HL-60 (cell line): Measurements from ENCODE around the gene TC2N.

Experiments used
- DNase-seq, 2 experiments: peaks; one replicate each; pipeline ENCODE4 v3.0.0-alpha.2; 2010 to 2020; ENCODE audit warnings: low read depth in 1 of 2, low spot score in 1 of 2
- H3K27ac ChIP-seq: fragments of 250-450 bp; sonication (Bioruptor Pico); replicated peaks from 2 replicates; pipeline ENCODE4 v1.5.1; 2020; ENCODE audit warnings: mild to moderate bottlenecking, moderate library complexity
- H3K27me3 ChIP-seq: fragments of 250-450 bp; sonication (Bioruptor Pico); 2 replicates; pipeline ENCODE4 v1.5.1; 2021; ENCODE audit warnings: mild to moderate bottlenecking, moderate library complexity; ENCODE audit not compliant: insufficient read depth, poor library complexity, severe bottlenecking
- H3K4me3 ChIP-seq: replicated peaks from 2 replicates; pipeline ENCODE4 v1.5.1; 2011; ENCODE audit warnings: mild to moderate bottlenecking, control low read depth, low read length; ENCODE audit not compliant: insufficient read depth
- GABPA ChIP-seq: IDR thresholded peaks from 2 replicates; pipeline ENCODE4 v1.6.1; 2012; ENCODE audit warnings: low read depth
- POLR2AphosphoS5 ChIP-seq: IDR thresholded peaks from 2 replicates; pipeline ENCODE4 v1.6.1; 2012; ENCODE audit warnings: low read depth
- REST ChIP-seq: IDR thresholded peaks from 2 replicates; pipeline ENCODE4 v1.6.1; 2012; ENCODE audit warnings: low read depth; ENCODE audit not compliant: insufficient replicate concordance
- SPI1 ChIP-seq: IDR thresholded peaks from 2 replicates; pipeline ENCODE4 v1.6.1; 2012; ENCODE audit warnings: low read depth, mild to moderate bottlenecking, borderline replicate concordance
- TF ChIP-seq, protein P1 (sequence below): IDR thresholded peaks from one replicate; pipeline ENCODE4 v1.5.1; 2011; ENCODE audit warnings: low read length, control low read depth, inconsistent platforms; ENCODE audit not compliant: insufficient read depth

Gene TC2N

GRCh38 chr14:91805659-91806058, 61.7 kb downstream of the TC2N start:
- Histone ChIP-seq H3K27ac (no peak overlapping the region), H3K4me3 (no peak overlapping the region), H3K27me3 (no peaks in the 10 kb centered on the region)
- TF ChIP-seq, protein P1, sequence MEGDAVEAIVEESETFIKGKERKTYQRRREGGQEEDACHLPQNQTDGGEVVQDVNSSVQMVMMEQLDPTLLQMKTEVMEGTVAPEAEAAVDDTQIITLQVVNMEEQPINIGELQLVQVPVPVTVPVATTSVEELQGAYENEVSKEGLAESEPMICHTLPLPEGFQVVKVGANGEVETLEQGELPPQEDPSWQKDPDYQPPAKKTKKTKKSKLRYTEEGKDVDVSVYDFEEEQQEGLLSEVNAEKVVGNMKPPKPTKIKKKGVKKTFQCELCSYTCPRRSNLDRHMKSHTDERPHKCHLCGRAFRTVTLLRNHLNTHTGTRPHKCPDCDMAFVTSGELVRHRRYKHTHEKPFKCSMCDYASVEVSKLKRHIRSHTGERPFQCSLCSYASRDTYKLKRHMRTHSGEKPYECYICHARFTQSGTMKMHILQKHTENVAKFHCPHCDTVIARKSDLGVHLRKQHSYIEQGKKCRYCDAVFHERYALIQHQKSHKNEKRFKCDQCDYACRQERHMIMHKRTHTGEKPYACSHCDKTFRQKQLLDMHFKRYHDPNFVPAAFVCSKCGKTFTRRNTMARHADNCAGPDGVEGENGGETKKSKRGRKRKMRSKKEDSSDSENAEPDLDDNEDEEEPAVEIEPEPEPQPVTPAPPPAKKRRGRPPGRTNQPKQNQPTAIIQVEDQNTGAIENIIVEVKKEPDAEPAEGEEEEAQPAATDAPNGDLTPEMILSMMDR = no peak
- TF ChIP-seq POLR2AphosphoS5 (no peak), SPI1 (no peak), REST (no peak), GABPA (no peak)
- DNase-seq = no peak

DNA sequence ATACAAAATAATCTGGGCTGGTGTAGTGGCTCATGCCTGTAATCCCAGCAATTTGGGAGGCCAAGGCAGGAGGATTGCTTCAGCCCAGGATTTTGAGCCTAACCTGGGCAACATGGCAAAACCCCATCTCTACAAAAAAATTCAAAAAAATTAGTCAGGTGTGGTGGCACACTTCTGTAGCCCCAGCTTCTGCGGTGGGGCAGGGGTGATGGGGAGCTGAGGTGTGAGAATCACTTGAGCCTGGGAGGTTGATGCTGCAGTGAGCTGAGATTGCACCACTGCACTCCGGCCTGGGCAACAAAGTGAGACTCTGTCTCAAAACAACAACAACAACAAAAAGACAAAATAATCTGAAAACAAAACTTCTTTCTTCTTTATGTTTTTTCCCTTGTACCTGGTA, 66.0 kb downstream of the TC2N start:
- Histone ChIP-seq H3K4me3 (no peak overlapping the region), H3K27ac (no peak overlapping the region), H3K27me3 (no peaks in the 10 kb centered on the region)
- DNase-seq = no peak
- TF ChIP-seq GABPA = no peak

GRCh38 chr14:91796617-91797347, 70.6 kb downstream of the TC2N start:
- H3K27me3 ChIP-seq = no peaks in the 10 kb centered on the region
- TF ChIP-seq GABPA = no peak
- no peak for TF ChIP-seq SPI1
- no peak for TF ChIP-seq POLR2AphosphoS5
- TF ChIP-seq, protein P1 = no peak
- no peak for TF ChIP-seq REST
- no peak overlapping the region for H3K4me3 ChIP-seq
- DNase-seq = no peak
- no peak overlapping the region for H3K27ac ChIP-seq

GRCh38 chr14:91793704-91794103, 73.6 kb downstream of the TC2N start:
- no peak for TF ChIP-seq SPI1
- no peak for TF ChIP-seq GABPA
- TF ChIP-seq REST = no peak
- TF ChIP-seq, protein P1 = no peak
- no peak for TF ChIP-seq POLR2AphosphoS5
- no peaks in the 10 kb centered on the region for H3K27me3 ChIP-seq
- no peak for DNase-seq
- H3K27ac ChIP-seq = no peak overlapping the region
- no peak overlapping the region for H3K4me3 ChIP-seq
